Endometrial microvascular endothelial cells (primary cell): ENCODE measurements around the gene NR6A1. TPM values are rescaled to one million over a fixed set of nuclear protein-coding genes. Genes with fewer than 3 reads are reported as not detected.

Experiments used
- in situ Hi-C: cut with HindIII; loops from 2 replicates; pipeline ENCODE4 v1.10.0; 2017; ENCODE audit warnings: low sequenced_read_pairs, low pct_unique_long_range_greater_than_20kb; ENCODE audit errors: inconsistent ontology term
- total RNA-seq: library from RNA; depleted of rRNA; stranded (reverse); fragments of >200 nt; gene quantifications from one replicate; pipeline ENCODE4 v1.2.3, GENCODE V29; 2015; ENCODE audit errors: inconsistent ontology term

NR6A1 gene
- total RNA-seq, 1 donor from 2014 or later = 0.19 TPM

DNA sequence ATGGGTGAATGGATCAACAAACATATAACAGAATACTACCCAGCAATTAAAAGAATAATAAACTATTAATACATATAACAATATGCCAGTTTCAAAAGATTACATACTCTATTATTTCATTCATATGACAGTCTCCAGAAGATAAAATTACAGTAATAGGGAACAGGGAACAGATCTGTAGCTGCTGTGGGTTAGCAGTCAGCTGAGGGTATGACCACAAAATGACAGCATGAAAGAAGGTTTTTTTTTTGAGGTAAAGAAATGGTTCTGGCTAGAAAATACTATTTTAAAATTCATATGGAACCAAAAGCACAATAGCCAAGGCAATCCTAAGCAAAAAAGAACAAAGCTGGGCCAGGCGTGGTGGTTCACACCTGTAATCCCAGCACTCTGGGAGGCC is 190.9 kb downstream of the NR6A1 start:
- in situ Hi-C loops = no loop called here

DNA sequence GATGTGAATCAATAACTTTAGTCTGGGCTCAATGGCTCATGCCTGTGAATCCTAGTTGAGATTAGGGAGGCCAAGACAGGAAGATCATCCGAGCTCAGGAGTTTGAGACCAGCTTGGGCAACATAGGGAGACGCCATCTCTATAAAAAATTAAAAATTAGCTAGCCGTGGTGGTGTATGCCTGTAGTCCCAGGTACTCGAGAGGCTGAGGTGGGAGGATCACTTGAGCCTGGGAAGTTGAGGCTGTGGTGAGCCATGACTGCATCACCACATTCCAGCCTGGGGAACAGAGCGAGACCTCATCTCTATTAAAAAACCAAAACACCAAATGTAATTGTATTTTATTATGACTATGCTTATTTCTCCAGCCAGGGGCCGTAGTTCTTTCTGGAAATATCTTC is 194.4 kb downstream of the NR6A1 start:
- in situ Hi-C loops = no loop called here

DNA sequence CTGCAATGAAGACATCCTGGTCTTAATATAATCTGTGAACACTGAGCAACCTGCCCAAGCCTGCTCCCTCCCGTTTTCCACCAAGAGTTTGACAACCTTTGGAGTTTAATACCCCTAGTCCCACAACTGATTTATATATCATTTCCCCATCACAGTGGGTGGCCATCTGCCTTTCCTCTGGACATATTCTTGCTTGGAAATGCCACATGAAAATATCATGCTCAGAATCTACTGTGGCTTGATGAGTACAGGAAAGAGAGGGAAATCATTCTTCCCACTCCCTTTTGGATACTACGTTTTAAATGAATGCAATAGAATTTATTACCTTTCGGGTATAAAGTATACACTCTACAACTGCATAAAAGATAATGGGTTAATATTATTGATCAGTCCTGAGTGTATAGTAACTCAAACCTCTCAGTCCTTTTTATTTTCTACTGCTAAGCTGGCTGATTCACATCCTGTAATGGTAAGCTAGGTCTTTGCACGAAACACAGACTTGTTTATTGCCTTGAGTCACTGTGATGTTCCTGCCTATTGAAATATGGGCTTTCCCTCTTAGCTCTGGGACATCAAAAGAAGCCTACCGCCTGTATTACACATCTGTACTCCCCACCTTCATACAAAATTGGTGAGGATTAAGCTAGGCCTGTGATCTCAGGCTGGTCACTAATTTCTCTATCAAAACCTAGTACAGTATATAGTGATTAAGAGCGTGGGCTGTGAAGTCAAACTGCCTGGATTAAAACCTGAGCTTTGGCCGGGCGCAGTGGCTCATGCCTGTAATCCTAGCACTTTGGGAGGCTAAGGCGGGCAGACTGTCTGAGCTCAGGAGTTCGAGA is 196.4 kb downstream of the NR6A1 start:
- in situ Hi-C loops = no loop called here

DNA sequence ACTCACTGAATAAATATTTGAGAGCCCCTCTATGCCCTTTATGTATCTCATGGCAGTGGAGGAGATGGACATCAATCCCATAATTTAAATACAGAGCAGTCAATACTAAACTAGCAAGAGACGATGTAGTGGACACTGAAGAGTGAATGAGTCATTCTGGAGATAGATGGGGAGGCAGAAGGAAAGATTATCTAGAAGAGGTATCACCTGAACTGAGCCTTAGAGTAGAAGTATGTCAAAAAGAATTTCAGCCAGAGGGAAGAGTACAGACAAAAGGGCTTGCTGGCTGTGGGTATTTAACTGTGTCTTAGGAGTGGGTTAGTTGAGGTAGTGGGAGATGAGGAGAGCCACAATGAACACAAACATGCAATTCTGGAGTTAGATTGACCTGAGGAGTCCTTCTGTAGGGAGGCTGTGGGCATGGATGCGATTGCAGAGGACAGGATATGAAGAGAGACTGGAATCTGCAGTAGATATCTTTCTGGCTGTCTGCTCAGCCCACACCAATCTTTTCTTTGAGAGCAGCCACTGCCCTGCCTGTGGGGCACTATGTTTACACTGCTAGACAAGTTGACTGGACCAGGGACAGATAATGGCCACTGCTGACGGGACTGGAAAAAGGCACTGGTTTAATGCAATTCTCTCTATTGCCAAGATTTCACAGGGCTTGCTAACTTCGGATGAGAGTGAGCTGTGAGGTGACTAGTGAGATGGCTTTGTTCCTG is 200.0 kb downstream of the NR6A1 start:
- in situ Hi-C loops = no loop called here

DNA sequence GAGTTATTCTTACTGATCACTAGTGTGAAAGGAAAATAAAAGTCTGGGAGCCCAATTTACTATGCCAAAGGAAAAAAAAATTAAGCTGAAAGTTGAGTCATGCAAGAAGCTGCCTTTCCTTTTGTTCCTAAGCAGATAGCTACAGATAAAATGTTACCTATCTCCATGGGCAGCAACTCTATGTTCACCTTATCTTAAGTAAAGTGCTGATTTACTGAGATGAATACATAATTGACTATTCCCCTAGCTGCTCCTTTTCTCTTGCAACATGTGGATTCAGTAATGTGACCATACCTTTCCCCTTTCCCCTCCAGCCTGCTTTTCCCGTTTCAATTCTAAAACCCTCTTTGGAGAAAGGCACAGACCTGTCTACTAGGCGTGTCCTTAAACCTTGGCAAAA is 201.2 kb downstream of the NR6A1 start:
- in situ Hi-C loops = no loop called here

DNA sequence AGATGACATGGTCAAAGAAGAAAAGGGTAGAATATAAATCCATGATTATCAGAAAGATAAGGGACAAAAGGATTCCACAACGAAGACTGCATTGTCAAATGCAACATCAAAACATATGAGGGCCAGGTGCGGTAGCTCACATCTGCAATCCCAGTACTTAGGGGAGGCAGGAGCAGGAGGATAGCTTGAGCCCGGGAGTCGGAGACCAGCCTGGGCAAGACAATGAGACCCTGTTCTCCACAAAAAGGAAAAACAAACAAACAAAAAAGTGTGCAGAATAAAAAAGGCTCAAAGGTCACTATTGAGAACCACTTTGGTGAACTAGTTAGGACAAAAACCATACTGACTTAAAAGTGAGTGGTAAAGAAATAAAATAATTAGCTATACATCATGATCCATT is 203.7 kb downstream of the NR6A1 start:
- in situ Hi-C loops = no loop called here

DNA sequence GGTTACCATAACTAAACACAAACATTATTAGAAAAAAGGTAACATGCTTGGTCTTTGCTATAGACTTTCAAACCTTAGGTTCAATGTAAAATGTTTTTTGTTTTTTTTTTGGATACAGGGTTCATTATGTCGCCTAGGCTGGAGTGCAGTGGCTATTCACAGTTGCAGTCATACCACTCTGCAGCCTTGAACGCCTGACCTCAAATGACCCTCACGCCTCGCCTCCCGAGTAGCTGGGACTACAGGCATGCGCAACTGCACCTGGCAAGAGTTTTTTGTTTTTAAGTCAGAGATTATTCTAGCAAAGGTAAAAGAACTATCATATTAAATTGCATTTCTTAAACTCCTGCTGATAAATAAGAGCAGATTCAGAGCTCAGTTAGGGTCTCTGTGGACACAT is 208.8 kb downstream of the NR6A1 start:
- in situ Hi-C loops = no loop called here

DNA sequence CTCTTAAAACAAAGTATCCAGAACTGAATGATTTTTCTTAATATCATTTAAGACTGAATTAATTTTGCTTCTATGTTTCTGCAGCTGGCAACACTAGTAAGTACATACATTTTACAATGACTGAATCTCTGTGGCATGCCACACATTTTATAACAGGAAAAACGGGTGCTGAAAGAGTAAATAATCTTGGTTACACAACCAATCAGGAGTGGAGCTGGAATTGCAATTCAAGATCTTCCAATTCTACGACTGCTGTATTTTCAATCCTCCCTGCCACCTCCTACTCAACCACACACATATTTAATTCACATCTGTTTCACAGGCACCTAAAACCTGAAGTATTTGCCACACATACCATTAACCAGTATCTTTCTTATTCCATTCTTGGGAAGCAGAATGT is 211.2 kb downstream of the NR6A1 start:
- in situ Hi-C loops = no loop called here

DNA sequence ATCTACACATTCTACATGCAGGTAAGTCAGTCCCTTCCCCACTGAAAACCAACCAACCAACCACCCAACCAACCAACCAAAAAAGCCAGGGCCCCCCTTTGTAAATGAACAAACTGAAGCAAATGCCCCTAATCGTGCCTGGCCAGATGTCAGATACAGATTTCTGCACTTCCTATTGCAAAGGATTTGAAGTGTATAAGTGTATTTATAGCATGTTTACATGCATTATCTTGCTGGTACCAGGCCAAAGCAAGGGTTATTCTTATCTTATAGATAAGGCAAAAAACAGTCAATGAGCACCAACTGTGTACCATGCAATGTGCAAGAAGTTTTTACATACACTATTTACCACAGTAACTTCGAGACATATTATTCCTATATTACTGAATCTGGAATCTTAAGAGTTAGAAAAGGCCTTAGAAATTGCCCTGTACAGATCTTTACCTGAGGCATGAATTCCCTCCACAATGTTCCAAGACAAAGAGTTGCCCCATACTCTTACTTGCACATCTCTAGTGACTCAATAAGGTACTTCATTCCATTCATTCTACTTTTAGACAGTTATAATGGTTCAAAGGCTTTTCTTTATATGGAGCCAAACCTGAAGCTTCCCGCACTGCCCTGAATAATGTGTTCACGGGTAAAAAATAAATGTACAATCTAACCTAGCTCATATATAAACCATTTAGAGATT is 212.2 kb downstream of the NR6A1 start:
- in situ Hi-C loops = no loop called here

DNA sequence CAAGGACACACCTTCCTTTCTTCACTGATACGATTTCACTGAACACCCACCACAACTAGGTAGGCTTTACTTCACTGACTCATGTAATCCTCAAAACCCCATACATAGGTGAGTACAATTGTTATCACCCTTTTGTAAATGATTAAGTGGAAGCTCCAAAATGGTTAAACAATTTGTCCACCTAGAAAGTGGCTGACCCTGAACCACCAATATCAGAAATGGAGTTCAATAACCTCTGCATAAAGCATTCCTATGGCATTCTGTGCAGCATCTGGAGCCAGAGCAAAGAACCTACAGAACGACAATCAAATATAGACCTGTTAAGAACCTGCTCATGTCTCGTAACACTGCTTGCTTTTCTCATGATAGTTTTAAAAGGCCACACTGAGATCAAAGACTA is 213.2 kb downstream of the NR6A1 start:
- in situ Hi-C loops = no loop called here

DNA sequence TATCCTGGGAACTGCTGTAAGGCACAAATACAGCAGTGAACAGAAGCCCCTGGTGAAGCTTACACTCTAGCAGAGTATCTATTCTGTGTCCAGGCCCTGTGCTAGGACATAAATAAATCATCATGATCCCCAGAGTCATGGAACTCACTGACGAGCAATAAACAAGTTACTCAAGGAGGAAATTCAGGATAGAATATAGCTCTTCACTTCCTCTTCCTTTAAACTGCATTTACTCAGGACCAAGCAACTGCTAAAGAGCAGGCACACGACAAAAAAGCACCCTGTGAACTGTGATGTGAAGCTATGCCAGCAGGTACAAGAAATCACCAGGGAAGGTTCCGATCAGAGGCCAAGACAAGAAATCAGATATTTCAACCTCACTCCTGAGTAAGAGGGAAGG is 216.1 kb downstream of the NR6A1 start:
- in situ Hi-C loops = no loop called here

DNA sequence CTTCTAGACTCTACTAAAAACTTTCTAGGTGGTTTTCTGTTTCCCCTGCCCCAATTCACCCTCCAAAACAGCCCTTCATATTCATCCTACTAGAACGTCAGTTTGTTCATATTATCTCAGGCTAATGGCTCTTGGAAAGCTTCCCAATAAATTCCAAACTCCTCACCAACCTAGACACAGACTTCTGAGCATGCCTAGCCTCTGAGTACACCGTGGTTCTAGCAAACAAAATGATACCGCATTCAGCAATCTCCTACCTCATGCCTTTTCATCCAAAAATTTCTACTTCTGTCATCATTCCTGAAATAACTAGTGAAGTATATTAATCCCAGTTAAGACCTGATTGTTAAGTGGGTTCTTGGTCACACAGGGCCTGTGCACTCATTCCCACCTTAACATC is 217.4 kb downstream of the NR6A1 start:
- in situ Hi-C loops = no loop called here

DNA sequence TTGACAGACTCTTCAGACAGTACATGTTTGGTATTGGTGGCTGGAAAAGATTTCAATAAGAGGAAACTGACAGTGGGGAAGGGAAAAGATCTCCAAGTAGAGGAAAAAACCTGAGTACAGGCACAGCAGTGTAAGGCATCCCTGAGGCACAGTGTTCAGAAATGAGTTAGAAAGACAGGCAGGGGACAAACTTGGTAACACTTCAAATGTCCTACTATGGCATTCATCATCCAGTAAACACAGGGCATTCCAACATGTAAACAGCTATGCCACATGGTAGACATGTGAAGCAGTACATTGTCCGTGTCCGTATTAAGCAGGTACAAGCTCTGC is 218.9 kb downstream of the NR6A1 start:
- in situ Hi-C loops = no loop called here

DNA sequence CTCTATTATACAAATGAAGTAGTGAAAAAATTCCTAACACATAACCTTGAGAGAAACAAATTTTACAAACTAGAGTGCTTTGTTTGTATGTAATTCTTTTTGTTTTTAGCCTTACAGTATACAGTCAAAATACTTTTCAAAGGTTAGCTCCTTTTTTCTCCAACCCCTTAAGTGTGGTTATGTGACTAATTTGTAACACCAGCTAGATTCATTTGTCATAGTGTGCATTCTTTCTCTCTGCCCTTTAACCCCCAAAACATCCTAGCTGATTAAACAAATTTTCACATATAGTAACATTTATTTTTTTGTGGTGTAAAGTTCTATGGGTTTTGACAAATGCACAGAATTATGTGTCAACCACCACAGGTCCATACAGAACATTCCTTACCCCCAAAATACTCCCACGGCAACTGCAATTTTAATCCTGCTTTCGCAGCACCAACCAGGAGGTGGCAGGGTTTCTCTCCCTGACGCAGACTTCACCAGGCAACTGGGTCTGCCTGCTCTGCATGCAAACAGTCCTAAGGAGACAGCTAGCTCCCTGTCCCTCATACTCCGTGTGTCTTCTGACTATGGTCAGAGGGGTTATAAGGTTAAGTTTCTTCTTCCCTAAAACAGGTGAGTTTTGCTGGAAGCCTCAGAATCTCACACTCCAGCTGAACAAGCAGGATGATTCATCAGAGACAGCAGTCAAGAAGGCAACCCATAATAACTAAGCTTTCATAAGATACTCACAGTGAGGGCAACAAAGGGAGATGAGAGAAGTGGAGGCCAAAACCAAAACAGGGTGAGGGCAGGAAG is 219.4 kb downstream of the NR6A1 start:
- in situ Hi-C loops = no loop called here

DNA sequence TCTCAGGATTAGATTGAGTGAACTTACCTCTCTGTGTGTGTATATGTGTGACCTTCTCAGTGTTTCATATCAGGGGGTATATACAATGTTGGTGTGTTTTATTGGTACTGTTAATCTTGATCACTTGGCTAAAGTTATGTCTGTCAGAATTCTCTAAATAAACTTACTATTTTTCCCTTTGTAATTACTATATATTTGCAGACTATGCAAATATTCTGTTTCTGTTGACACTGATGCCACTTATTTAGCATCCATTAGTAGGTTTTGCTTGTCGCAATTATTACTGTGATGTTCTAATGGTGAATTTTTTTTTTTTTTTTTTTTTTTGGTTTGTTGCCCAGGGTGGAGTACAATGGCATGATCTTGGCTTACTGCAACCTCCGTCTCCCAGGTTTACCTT is 221.0 kb downstream of the NR6A1 start:
- in situ Hi-C loops = no loop called here

DNA sequence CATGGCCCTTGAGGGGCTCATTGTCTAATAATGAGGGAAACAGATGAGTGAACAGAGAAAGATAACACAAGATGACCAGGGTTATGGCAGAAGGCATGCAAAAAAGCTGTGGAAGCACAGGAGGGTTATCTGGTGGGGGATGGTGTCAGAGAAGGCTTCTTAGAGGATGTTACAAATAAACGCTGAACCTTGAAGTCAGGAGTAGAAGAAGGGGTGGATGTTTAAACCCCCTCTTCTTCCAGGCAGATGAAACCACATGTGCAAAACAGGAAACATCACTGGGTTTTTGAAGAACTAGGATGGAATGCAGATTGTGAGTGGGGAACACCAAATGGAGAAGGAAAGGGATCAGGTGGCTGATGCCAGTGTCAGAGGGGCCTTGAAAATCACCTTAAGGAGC is 222.1 kb downstream of the NR6A1 start:
- in situ Hi-C loops = no loop called here

DNA sequence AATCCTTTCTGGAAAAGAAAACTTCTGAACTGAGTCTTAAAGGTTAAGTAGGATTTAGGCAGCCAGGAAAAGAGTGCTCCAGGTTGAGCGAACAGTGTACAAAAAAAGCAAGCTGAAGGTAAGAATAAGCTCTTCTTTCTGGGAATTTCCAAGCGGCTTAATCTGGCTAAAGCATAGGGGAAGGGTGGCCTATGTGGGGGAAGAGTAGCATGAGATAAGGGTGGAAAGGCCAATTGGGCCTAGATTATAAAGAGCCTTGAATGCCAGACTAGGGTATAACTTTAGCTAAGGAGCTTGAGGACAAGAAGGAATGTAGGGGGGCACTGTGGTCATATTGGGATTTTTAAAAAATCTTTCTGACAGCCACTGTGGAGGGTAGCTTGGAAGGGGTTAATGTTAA is 226.6 kb downstream of the NR6A1 start:
- in situ Hi-C loops = no loop called here

DNA sequence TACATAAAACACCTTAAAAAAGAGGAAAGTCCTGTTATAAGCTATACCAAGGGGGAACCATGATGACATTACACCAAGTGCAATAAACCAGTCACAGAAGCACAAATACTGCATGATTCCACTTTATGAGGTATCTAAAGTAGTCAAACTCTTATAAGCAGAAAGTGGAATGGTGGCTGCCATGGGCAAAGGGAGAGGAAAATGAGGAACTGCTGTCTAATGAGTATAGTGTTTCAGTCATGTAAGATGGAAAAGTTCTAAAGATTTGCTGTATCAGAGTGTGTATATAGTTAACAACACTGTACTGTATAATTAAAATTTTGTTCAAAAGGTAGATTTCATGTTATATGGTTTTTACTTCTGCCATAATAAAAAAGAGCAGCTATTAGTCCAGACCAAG is 229.3 kb downstream of the NR6A1 start:
- in situ Hi-C loops = no loop called here

DNA sequence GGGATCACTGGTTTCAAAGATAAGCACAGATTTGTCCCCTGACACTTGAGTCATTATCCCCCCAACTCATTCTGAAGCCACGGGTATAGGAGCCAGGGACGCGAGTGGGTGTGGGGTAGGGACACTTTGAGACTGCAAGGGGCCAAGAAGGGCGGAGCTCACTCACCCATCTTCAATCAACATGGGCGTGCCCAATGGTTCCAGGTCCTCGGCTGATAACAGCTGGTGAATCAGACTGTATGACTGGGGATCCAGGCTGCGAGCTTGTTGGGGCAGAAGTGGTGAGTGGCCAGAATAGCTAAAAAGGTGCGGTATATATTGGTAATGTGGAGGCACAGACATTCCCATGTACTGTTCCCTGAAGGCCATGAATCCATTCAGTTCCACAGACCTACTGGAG is 233.2 kb downstream of the NR6A1 start:
- in situ Hi-C loops = no loop called here
